KOPT-K1 (cell line): ENCODE measurements around the gene FASN.

Experiments used
- H3K27ac ChIP-seq: fragments of 200-600 bp; sonication (generic); 2 replicates; pipeline ENCODE4 v1.5.1; 2016; ENCODE audit warnings: antibody characterized with exemption, mild to moderate bottlenecking, low read depth, low read length; ENCODE audit not compliant: poor library complexity, severe bottlenecking
- H3K36me3 ChIP-seq: fragments of 200-600 bp; sonication (generic); 2 replicates; pipeline ENCODE4 v1.5.1; 2017; ENCODE audit warnings: antibody characterized with exemption, mild to moderate bottlenecking, low read length, moderate library complexity; ENCODE audit not compliant: insufficient read depth
- H3K9me3 ChIP-seq: fragments of 200-600 bp; sonication (generic); 2 replicates; pipeline ENCODE4 v1.5.1; 2017; ENCODE audit warnings: antibody characterized with exemption, low read length, mild to moderate bottlenecking; ENCODE audit not compliant: insufficient read depth, poor library complexity, severe bottlenecking

Gene FASN

DNA sequence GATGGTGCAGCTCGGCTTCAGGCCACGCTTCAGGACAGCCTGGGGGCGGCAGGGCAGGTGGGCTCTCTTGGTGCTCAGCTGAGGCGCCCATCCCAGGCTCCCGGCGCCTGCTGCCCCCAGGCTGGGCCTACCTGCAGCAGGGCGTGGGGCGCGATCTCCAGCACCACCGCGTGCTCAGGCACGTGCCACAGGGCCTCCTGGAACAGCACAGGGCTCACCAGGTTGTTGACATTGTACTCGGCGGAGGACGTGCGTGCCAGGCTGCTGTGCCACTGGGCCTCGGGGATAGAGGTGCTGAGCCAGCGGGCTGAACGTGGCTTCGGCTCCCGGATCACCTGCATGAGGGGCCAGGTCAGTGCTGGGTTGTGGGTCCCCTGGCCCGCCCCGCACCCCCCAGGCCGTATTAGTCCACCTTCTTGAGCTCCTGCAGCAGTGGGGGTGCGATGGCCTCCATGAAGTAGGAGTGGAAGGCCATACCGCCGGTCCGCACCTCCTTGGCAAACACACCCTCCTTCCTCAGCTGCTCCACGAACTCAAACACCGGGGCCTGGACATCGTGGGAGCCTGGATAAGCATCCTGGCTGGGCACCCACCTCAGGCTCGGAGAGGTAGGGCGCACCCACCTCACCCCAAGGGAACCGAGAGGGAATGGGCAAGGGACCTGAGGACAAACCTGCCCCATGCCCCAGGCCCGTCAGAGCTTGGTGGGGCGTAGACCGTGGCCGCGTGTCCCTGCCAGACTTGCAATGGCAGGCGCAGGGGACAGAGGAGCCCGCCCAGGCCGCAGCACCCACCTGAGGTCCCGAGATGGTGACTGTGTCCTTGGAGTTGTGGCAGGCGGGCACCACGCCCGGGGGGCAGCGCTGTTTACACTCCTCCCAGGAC, 9.0 kb downstream of the FASN start:
- H3K9me3 ChIP-seq: no peaks in the 10 kb centered on the region
- H3K27ac ChIP-seq: no peak overlapping the region
- peaks cover 100% of the 10 kb centered on the region for H3K36me3 ChIP-seq

DNA sequence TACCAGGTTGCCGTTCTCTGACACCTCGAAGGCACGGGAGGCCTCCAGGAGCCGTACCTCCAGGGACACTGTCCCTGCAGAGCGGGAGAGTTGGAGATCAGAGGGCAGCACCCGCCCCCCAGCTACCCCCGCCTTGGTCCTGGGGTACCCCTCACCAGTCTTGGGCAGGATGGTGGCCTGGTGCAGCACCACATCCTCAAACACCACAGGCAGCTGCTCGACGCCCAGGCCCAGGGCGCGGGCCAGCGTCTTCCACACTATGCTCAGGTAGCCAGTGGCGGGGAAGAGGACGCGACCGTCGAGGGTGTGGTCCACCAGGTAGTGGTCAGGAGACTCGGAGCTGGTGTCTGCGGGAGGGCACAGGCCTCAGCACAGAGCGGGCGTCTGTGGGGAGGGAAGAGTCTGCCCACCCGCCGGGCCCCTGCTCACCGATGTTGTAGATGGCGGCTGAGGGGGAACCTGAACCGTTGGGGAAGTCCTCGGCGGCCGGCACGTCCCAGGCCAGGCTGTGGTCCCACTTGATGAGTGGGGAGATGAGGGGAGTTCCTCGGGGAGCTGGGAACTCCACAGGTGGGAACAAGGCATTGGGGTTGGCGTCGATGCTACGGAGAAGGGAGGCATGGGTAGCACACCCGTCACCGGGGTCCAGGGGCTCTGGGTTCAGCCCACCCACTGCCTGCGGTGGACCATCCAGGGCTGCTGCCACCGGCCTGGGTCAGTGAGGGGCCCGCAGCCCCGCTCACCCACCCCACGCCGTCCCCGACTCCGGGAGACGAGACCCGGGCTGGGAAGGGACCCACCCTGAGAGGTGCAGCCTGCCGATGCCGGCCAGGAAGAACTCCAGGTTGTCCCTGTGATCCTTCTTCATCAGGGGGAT, 9.8 kb downstream of the FASN start:
- no peaks in the 10 kb centered on the region for H3K9me3 ChIP-seq
- H3K27ac ChIP-seq: no peak overlapping the region
- H3K36me3 ChIP-seq: peaks cover 100% of the 10 kb centered on the region

DNA sequence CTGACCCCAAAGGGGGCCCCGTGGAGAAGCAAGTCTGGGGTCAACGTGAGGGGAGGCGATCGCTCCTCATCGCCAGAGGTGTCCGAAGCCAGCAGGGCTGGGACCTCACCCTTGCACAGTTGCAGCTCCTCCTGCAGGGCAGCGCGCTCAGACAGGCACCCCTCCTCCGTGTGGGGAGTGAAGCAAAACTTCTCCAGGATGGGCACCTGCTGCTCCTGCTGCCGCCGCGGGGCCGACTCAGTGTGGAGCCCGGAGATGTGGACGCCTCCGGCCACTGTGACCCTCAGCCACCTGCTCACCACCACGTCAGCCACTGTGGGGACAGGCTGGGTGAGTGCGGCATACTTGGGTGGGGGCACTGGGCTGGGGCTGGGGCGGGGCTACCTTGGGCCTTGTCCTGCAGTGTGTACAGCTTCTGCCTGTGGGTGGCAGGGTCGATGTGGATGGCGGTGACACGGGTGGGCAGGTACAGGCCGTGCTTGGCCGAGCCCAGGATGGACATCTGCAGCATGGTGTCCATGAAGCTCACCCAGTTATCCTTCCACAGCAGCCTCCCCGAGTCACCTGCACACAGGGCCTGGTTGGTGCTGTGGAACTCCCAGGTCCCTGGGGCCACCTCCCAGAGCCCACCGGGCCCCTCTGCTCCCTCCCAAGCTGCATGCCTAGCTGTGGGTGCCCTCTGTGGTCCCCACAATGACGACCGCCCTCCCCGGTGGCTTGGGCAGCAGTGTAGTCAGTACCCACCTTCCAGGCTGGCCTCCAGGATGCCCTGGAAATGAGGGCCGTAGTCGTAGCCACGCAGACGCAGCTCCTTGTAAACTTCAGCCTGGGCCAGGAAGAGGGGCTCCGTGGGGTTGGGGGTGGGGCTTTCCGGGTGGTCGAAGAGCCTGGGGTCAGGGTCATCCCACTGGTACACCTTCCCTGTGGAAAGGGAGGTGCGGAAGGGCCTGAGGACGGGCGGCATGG, 10.8 kb downstream of the FASN start:
- no peaks in the 10 kb centered on the region for H3K9me3 ChIP-seq
- no peak overlapping the region for H3K27ac ChIP-seq
- peaks cover 100% of the 10 kb centered on the region for H3K36me3 ChIP-seq

DNA sequence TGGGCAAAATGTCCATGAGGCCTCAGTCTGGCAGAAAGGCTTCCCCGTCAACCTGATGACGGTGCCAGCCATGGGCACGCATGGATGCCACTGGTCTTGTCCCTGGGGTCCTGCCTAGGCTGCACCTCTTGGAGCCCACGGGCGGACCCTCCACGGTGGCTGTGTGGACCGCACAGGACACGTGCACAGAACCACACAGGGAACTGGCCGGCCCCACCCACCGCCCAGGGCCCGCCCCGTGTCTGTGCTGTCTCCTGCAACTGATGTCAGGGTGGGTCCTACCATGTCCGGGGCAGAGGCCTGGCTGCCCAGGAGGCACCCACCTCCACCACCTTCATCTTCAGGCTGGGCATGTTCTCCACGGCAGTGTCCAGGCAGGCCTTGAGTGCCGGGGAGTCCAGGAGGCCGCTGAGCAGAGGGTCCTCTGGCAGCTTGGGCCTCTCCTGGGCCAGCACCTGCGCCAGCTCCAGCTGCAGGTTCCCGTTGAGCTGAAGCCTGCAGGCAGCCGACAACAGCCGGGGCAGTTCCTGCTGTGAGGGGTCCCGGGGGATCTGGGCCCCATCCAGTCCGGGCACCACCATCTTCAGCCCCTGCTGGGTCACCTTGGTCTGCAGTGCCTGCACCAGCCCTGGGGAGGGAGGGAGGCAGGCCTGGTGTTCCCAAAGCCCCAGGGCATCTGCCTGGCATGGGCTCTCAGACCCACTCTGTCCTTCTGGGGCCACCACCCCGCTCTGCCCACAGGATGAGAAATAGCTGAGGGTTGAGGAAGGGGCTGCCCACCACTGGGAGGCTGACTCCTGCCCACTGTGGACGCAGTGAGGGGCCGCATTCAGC, 11.9 kb downstream of the FASN start:
- H3K36me3 ChIP-seq: peaks cover 100% of the 10 kb centered on the region
- H3K9me3 ChIP-seq: no peaks in the 10 kb centered on the region
- no peak overlapping the region for H3K27ac ChIP-seq

DNA sequence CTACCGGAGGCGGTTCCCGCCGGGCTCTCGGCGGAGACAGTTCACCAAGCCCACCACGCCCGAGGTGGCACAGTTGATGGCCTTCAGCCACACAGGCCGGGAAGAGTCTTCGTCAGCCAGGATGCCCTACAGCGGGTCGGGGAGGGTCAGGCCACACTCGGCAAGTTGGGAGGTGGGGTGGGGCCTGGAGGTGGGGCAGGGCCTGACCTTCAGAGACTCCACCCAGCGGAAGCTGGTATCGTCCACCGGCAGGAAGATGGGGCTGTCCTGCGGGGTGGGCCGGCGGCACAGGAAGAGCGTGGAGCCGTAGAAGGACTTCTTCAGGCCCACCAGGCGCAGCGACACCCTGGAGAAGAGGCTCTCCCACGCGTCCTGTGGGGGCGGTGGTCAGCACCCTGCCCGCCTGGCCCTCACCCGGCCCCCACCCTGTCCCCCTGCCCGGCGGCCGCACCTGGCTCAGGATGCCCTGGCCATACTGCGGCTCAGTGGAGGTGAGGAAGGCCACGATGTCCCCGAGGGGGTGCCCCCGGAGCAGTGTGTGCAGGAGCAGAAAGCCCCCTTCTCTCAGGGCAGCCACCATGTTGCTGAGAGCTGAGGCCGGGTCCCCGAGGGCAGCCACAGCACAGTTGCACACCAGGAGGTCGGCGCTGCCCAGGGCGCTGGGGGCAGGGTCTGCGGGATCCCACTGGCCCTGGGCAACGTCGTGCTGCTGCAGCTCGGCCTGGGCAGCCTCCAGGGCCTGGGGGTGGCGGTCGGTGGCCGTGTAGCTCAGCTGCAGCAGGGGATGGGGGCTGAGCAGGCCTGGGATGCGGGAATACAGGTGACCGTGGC, 12.8 kb downstream of the FASN start:
- peaks cover 100% of the 10 kb centered on the region for H3K36me3 ChIP-seq
- no peaks in the 10 kb centered on the region for H3K9me3 ChIP-seq
- no peak overlapping the region for H3K27ac ChIP-seq

DNA sequence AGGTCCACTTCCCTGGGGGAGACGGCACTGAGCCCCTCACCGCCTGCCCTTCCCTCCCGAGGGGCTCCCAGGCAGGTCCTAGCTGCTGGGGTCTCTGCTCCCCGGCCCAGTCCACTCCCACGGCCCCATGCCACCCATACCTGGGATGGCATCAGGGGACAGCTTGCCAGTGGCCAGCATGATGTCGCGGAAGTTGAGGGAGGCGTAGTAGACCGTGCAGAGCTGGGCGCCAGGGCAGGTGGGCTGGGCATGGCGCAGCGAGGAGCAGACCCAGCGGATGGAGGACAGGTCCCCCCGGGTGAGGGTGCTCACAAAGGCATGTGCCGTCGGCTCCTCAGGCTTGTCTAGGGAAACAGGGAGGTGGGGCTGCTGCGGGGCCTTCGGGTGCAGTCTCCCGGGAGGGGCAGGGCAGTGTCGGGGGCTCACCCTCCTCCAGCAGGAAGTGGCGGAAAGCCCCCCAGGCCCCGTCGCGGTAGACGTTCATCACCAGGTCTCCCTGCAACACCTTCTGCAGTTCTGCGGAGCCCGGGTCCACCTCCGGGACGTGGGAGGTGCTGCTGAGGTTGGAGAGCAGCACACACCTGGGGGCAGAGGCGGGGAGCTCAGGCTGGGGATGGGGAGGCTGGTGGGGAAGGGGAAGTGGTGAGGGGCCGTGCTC, 13.5 kb downstream of the FASN start:
- Histone ChIP-seq H3K27ac (no peak overlapping the region), H3K9me3 (no peaks in the 10 kb centered on the region), H3K36me3 (peaks cover 100% of the 10 kb centered on the region)

DNA sequence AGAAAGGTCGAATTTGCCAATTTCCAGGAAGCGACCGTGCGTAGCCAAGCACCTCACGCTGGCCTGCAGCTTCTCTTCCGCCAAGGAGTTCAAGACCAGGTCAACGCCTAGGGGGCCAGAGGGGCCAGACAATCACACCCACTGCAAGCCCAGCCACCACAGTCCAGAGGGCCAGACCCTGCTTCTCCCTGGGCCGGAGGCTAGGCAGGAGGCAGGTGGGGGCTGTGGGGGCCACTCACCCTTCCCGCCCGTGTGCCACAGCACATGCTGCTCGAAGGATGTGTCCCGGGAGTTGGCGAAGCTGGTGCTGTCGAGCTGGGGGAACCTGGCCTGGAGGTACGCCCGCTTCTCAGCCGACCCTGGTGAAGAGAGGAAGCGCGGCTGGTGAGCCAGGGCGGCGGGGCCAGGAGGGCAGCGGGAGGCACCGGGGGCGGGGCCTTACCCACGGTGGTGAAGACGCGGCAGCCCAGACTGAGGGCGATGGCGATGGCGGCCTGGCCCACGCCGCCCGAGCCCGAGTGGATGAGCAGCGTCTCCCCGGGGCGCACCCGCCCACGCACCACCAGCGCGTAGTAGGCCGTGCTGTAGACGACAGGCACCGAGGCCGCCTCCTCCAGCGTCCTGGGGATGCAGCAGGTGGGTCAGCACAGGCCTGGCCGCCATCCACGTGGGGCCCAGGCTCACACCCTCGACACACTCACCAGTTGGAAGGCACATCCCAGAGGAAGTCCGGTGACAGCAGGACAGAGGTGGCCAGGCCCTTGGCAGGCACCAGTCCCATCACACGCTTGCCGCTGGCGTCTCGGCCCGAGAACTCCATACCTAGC, 14.3 kb downstream of the FASN start:
- Histone ChIP-seq H3K36me3 (peaks cover 99% of the 10 kb centered on the region), H3K27ac (no peak overlapping the region), H3K9me3 (no peaks in the 10 kb centered on the region)

DNA sequence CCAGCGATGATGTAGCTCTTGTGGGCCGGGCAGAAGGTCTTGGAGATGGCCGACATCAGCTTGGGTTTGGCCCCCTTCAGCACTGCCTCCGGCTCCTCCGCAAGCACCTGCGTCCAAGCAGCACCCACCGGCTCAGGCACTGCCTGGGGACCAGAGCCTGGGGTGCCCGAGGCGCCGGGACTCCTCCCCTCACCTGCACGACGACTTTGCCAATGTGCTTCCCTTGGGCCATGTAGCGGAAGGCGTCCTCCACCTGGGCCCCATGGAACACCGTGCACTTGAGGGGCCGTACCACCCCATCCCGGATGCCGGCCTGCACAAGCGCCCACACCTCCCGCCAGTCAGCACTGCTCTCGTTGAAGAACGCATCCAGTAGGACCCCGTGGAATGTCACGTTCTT, 15.0 kb downstream of the FASN start:
- H3K27ac ChIP-seq: no peak overlapping the region
- H3K36me3 ChIP-seq: peaks cover 99% of the 10 kb centered on the region
- no peaks in the 10 kb centered on the region for H3K9me3 ChIP-seq

DNA sequence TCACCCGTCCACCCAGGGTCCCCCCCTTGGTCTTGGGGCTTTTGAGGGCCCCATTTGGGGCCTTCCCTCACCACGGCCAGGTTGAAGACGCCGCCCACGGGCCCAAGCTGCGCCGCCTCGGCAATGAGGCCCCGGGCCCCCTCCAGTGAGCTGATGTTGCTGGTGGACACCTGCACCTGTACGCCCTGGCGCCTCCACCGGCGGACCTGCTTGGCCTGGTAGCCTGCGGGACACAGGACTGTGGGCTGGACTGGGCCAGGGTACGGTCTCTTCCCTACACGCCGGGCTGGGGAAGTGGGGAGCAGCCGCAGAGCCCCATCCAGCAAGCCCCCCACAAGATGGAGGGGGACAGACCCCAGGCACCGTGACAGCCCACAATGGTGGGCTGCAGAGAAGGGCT, 15.6 kb downstream of the FASN start:
- Histone ChIP-seq H3K27ac (no peak overlapping the region), H3K36me3 (peaks cover 99% of the 10 kb centered on the region), H3K9me3 (no peaks in the 10 kb centered on the region)

DNA sequence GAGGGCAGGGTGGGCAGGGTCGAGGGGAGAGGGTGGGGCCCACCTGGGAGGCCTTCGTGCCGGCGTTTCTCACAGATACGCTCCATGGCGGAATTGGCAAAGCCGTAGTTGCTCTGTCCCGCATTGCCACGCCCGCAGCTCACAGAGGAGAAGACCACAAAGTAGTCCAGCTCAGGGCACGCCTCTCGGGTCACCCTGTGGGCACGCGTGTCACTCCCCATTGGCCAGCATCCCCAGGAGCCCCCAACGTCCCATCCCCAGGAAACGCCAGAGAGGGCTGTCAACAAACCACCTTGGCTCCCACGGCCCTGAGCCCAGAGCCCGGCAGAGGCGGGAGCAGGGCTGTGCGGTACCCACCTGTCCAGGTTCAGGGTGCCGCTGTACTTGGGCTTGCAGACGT, 16.1 kb downstream of the FASN start:
- no peak overlapping the region for H3K27ac ChIP-seq
- no peaks in the 10 kb centered on the region for H3K9me3 ChIP-seq
- H3K36me3 ChIP-seq: peaks cover 99% of the 10 kb centered on the region

DNA sequence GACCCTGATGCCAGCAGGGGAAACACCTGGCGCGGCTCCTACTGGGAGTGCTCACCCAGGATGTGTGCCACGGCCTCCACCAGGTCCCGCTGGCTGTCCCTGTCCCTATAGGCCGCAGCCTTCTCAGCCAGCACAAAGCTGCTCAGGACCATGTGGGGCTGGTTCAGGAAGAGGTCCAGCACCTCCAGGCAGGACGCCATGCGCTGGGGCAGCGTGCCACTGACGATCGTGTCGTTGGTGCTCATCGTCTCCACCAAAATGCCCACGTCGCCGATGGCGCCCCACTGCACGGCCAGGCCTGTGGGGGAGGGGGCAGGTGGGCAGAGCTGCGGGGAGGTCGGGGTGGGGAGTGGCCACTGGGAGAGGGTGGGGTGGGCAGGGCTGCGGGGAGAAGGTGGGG, 16.5 kb downstream of the FASN start:
- H3K27ac ChIP-seq: no peak overlapping the region
- H3K9me3 ChIP-seq: no peaks in the 10 kb centered on the region
- H3K36me3 ChIP-seq: peaks cover 99% of the 10 kb centered on the region

DNA sequence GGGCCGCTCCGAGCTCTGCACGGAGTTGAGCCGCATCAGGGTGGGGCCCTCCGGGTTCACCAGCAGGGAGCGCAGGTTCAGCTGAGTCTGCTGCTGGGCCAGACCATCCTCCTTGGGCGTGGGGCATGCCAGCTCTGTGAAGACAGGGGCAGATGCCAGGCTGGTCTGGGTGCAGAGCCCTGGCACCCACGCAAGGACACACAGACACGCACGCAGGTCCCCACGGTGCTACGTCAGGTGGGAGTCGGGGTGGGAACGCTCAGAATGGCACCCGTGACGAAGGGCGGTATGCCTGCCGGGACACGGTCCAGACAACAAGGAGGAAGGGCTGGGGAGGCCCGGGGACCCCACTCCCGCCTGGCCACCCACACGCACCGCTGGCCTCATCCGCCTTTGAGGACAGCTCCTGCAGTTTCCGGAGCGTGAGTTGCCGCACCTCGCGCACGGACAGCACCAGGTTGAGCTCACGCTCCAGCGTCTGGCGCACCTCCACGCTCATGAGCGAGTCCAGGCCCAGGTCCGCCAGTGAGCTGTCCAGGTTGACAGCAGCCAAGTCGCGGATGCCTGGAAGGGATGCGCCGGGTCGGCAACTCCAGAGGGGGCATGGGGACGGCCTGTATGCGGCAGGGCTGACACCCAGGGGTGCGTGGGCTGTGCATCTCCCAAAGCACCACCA, 17.1 kb downstream of the FASN start:
- Histone ChIP-seq H3K27ac (no peak overlapping the region), H3K9me3 (no peaks in the 10 kb centered on the region), H3K36me3 (peaks cover 93% of the 10 kb centered on the region)
